Prostate gland (tissue), 2 donors: Measurements from ENCODE around the gene KMT2C. TPM values are rescaled to one million over a fixed set of nuclear protein-coding genes. Genes with fewer than 3 reads are reported as not detected.

Experiments
- DNase-seq: peaks from one replicate; pipeline ENCODE4 v3.0.0-alpha.2; 2019; ENCODE audit warnings: low spot score
- H3K27ac ChIP-seq, 2 donors: fragments of 200-600 bp; sonication (generic); 2 replicates each; pipeline ENCODE4 v1.5.1; 2017 to 2019
- H3K27me3 ChIP-seq: fragments of 200-600 bp; sonication (generic); replicated peaks from 2 replicates; pipeline ENCODE4 v1.5.1; 2019; ENCODE audit not compliant: insufficient read depth
- H3K36me3 ChIP-seq, 2 donors: fragments of 200-600 bp; sonication (generic); 1 replicate in 1 of 2; 2 replicates in 1 of 2; pipeline versions ENCODE4 v1.5.1 to v1.8.1; 2017 to 2019
- H3K4me1 ChIP-seq: fragments of 200-600 bp; sonication (generic); replicated peaks from 2 replicates; pipeline ENCODE4 v1.5.1; 2019
- H3K4me3 ChIP-seq, 2 donors: fragments of 200-600 bp; sonication (generic); 2 replicates each; pipeline ENCODE4 v1.5.1; 2017 to 2019
- H3K9me3 ChIP-seq: fragments of 200-600 bp; sonication (generic); 2 replicates; pipeline ENCODE4 v1.5.1; 2017
- CTCF ChIP-seq, 4 experiments: fragments of 200-600 bp in 2 of 4; fragments of 450-650 bp in 2 of 4; sonication (generic) in 2 of 4; IDR thresholded peaks; 1 replicate in 3 of 4; 2 replicates in 1 of 4; pipeline ENCODE4 v1.5.1; 2016 to 2019; ENCODE audit warnings: antibody characterized with exemption in 4 of 4, mild to moderate bottlenecking in 2 of 4, moderate library complexity in 2 of 4
- POLR2A ChIP-seq: fragments of 450-650 bp; IDR thresholded peaks from one replicate; pipeline ENCODE4 v1.6.1; 2016; ENCODE audit warnings: antibody characterized with exemption, mild to moderate bottlenecking
- POLR2AphosphoS5 ChIP-seq: sonication (generic); formaldehyde crosslinking; IDR thresholded peaks from one replicate; pipeline ENCODE4 v1.6.1; 2017; ENCODE audit warnings: antibody characterized with exemption
- WGBS: methylation state at CpG from one replicate; pipeline ENCODE4 v1.1.5; 2018; 5-methylcytosine and 5-hydroxymethylcytosine counted together
- intact Hi-C: fragments of 100-400 bp; cut with DNase I; formaldehyde crosslinking; loops from one replicate; pipeline ENCODE4 v1.14.2; 2022
- total RNA-seq, 2 donors: library from RNA; depleted of rRNA; stranded (reverse); fragments of >200 nt; gene quantifications; one replicate each; pipeline ENCODE4 v1.1.0, GENCODE V29; 2016

Gene KMT2C
- total RNA-seq, 2 donors from 2014 or later, result 70.8 to 118 TPM

- Histone ChIP-seq H3K27ac (no peak overlapping the region), H3K36me3 (peaks cover 2% of the 10 kb centered on the region in 2 donors), H3K4me3 (no peak overlapping the region), H3K9me3 (no peaks in the 10 kb centered on the region), H3K27me3 (no peaks in the 10 kb centered on the region), H3K4me1 (no peaks in the 10 kb centered on the region)
- WGBS, result 88% methylated on average over 2 of the region's 2 CpGs
- no peak for DNase-seq
- intact Hi-C loops, result no loop called here
- TF ChIP-seq CTCF (IDR thresholded peaks at IDR 0.05) (no peak), POLR2AphosphoS5 (no peak), POLR2A (no peak)
Observed at GRCh38 chr7:152176797-152177196, 259.0 kb downstream of the KMT2C start.

- Histone ChIP-seq H3K27ac (no peak overlapping the region), H3K4me1 (no peaks in the 10 kb centered on the region), H3K36me3 (peaks cover 0 to 6% of the 10 kb centered on the region in 2 donors), H3K9me3 (no peaks in the 10 kb centered on the region), H3K4me3 (no peak overlapping the region), H3K27me3 (no peaks in the 10 kb centered on the region)
- WGBS, result 85% methylated on average over 5 of the region's 5 CpGs
- intact Hi-C loops, result no loop called here
- TF ChIP-seq POLR2A (no peak), POLR2AphosphoS5 (no peak), CTCF (IDR thresholded peaks at IDR 0.05) (no peak)
- DNase-seq, result no peak
Observed at GRCh38 chr7:152173372-152174070, 262.3 kb downstream of the KMT2C start.

GRCh38 chr7:152162287-152162686 lies 273.5 kb downstream of the KMT2C start:
- DNase-seq, result peak; percentile 51
- intact Hi-C loops, result no loop called here
- Histone ChIP-seq H3K4me3 (no peak overlapping the region), H3K27ac (no peak overlapping the region), H3K4me1 (no peaks in the 10 kb centered on the region), H3K36me3 (peaks cover 2 to 7% of the 10 kb centered on the region in 2 donors), H3K9me3 (no peaks in the 10 kb centered on the region), H3K27me3 (no peaks in the 10 kb centered on the region)
- whole genome bisulfite sequencing, result 77% methylated on average over 6 of the region's 6 CpGs
- no peak for TF ChIP-seq POLR2A
- peak; percentile 25 for TF ChIP-seq POLR2AphosphoS5

- H3K36me3 ChIP-seq, result peaks cover 2 to 7% of the 10 kb centered on the region in 2 donors
- TF ChIP-seq POLR2A (no peak), POLR2AphosphoS5 (no peak), CTCF (IDR thresholded peaks at IDR 0.05) (no peak)
- DNase-seq, result no peak
- no peaks in the 10 kb centered on the region for H3K4me1 ChIP-seq
- no peak overlapping the region for H3K4me3 ChIP-seq
- no peaks in the 10 kb centered on the region for H3K9me3 ChIP-seq
- H3K27ac ChIP-seq, result no peak overlapping the region
- no peaks in the 10 kb centered on the region for H3K27me3 ChIP-seq
- intact Hi-C loops, result no loop called here
Observed at GRCh38 chr7:152161171-152161570, 274.6 kb downstream of the KMT2C start.

- 86% methylated on average over 11 of the region's 11 CpGs for WGBS
- intact Hi-C loops, result no loop called here
- DNase-seq, result no peak
- H3K4me3 ChIP-seq, result no peak overlapping the region
- H3K27ac ChIP-seq, result no peak overlapping the region
- no peaks in the 10 kb centered on the region for H3K4me1 ChIP-seq
- H3K36me3 ChIP-seq, result peaks cover 5 to 7% of the 10 kb centered on the region in 2 donors
- no peaks in the 10 kb centered on the region for H3K27me3 ChIP-seq
- no peaks in the 10 kb centered on the region for H3K9me3 ChIP-seq
- no peak for TF ChIP-seq POLR2A
- TF ChIP-seq POLR2AphosphoS5, result no peak
- TF ChIP-seq CTCF (IDR thresholded peaks at IDR 0.05), result no peak
Observed at GRCh38 chr7:152158801-152159587, 276.8 kb downstream of the KMT2C start.
